ENCODE results near the gene UTP20. TPM values are rescaled to one million over a fixed set of nuclear protein-coding genes. Genes with fewer than 3 reads are reported as not detected.
"Not testable (repeated sequence)": the region's sequence is repeated elsewhere in the genome, so short reads cannot be mapped to it uniquely, and the experiment has no call there.

The UTP20 gene
- total and polyA plus RNA-seq, 4 donors: 1.5 to 10.1 (median 4.4) TPM

DNA sequence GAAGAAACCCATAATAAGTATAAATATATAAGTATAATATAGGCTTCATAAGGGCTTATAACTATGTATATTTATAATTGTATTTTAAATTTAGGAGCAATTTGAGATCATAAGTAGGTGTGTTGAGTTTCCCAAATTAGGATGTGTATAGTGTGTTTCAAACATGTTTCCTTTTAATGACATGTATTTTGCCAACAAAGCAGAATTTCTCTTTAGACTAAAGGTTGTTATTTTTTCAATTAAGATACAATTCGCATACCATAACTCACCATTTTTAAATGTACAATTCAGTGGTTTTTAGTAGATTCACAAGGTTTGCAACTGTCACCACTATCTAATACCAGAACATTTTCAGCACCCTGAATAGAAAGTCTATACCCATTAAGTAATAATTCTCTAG, 135.3 kb downstream of the UTP20 start:
- no peak overlapping the region for H3K9ac ChIP-seq (ENCODE audit: low read depth in 1 of 2, low read length in 2 of 2)
- 97% methylated on average over 1 of the region's 1 CpG for WGBS
- H3K27me3 ChIP-seq (ENCODE audit: control insufficient read depth in 4 of 4, insufficient read depth in 4 of 4, low read length in 3 of 4): no peaks in the 10 kb centered on the region
- H3K4me3 ChIP-seq (ENCODE audit: low read depth in 1 of 3, low read length in 3 of 3): no peak overlapping the region
- H3K36me3 ChIP-seq (ENCODE audit: control insufficient read depth in 4 of 4, insufficient read depth in 3 of 4, low read depth in 1 of 4, low read length in 3 of 4): no peaks in the 10 kb centered on the region
- TF ChIP-seq FOXA1 (IDR thresholded peaks at IDR 0.05): no peak
- TF ChIP-seq, protein P1, sequence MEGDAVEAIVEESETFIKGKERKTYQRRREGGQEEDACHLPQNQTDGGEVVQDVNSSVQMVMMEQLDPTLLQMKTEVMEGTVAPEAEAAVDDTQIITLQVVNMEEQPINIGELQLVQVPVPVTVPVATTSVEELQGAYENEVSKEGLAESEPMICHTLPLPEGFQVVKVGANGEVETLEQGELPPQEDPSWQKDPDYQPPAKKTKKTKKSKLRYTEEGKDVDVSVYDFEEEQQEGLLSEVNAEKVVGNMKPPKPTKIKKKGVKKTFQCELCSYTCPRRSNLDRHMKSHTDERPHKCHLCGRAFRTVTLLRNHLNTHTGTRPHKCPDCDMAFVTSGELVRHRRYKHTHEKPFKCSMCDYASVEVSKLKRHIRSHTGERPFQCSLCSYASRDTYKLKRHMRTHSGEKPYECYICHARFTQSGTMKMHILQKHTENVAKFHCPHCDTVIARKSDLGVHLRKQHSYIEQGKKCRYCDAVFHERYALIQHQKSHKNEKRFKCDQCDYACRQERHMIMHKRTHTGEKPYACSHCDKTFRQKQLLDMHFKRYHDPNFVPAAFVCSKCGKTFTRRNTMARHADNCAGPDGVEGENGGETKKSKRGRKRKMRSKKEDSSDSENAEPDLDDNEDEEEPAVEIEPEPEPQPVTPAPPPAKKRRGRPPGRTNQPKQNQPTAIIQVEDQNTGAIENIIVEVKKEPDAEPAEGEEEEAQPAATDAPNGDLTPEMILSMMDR (IDR thresholded peaks at IDR 0.05; ENCODE audit: low read depth, low read length, missing input control): no peak
- TF ChIP-seq HNF4A (conservative IDR thresholded peaks at IDR 0.05): no peak
- no peak for TF ChIP-seq JUND (IDR thresholded peaks at IDR 0.05)
- TF ChIP-seq EGR1 (IDR thresholded peaks at IDR 0.05; ENCODE audit: low read depth in 2 of 2): no peak
- no peak for TF ChIP-seq GABPA (IDR thresholded peaks at IDR 0.05 in 1 of 2, conservative IDR thresholded peaks at IDR 0.05 in 1 of 2)
- TF ChIP-seq, protein P2, sequence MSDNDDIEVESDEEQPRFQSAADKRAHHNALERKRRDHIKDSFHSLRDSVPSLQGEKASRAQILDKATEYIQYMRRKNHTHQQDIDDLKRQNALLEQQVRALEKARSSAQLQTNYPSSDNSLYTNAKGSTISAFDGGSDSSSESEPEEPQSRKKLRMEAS (IDR thresholded peaks at IDR 0.05): no peak
- TF ChIP-seq, protein P3, sequence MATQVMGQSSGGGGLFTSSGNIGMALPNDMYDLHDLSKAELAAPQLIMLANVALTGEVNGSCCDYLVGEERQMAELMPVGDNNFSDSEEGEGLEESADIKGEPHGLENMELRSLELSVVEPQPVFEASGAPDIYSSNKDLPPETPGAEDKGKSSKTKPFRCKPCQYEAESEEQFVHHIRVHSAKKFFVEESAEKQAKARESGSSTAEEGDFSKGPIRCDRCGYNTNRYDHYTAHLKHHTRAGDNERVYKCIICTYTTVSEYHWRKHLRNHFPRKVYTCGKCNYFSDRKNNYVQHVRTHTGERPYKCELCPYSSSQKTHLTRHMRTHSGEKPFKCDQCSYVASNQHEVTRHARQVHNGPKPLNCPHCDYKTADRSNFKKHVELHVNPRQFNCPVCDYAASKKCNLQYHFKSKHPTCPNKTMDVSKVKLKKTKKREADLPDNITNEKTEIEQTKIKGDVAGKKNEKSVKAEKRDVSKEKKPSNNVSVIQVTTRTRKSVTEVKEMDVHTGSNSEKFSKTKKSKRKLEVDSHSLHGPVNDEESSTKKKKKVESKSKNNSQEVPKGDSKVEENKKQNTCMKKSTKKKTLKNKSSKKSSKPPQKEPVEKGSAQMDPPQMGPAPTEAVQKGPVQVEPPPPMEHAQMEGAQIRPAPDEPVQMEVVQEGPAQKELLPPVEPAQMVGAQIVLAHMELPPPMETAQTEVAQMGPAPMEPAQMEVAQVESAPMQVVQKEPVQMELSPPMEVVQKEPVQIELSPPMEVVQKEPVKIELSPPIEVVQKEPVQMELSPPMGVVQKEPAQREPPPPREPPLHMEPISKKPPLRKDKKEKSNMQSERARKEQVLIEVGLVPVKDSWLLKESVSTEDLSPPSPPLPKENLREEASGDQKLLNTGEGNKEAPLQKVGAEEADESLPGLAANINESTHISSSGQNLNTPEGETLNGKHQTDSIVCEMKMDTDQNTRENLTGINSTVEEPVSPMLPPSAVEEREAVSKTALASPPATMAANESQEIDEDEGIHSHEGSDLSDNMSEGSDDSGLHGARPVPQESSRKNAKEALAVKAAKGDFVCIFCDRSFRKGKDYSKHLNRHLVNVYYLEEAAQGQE (IDR thresholded peaks at IDR 0.05): no peak
- TF ChIP-seq, protein P4, sequence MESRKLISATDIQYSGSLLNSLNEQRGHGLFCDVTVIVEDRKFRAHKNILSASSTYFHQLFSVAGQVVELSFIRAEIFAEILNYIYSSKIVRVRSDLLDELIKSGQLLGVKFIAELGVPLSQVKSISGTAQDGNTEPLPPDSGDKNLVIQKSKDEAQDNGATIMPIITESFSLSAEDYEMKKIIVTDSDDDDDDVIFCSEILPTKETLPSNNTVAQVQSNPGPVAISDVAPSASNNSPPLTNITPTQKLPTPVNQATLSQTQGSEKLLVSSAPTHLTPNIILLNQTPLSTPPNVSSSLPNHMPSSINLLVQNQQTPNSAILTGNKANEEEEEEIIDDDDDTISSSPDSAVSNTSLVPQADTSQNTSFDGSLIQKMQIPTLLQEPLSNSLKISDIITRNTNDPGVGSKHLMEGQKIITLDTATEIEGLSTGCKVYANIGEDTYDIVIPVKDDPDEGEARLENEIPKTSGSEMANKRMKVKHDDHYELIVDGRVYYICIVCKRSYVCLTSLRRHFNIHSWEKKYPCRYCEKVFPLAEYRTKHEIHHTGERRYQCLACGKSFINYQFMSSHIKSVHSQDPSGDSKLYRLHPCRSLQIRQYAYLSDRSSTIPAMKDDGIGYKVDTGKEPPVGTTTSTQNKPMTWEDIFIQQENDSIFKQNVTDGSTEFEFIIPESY (IDR thresholded peaks at IDR 0.05): no peak
- no peaks in the 10 kb centered on the region for H3K9me3 ChIP-seq (ENCODE audit: control insufficient read depth in 4 of 4, low read length in 3 of 4)
- no peak for DNase-seq (ENCODE audit: low spot score)
- H3K27ac ChIP-seq (ENCODE audit: low read depth in 1 of 2, low read length in 2 of 2): no peak overlapping the region
- no peaks in the 10 kb centered on the region for H3K4me1 ChIP-seq (ENCODE audit: control insufficient read depth in 4 of 4, insufficient read depth in 4 of 4, low read length in 3 of 4)

DNA sequence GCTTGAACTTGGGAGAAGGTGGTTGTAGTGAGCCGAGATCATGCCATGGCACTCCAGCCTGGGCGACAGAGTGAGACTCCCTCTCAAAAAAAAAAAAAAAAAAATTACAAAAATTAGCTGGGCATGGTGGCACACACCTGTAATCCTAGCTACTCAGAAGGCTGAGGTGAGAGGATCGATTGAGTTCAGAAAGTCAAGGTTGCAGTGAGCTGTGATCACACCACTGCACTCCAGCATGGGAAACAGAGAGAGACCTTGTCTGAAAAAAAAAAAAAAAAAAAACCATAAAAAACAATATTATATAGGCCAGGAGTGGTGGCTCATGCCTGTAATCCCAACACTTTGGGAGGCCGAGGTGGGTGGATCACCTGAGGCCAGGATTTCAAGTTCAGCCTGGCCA, 142.2 kb downstream of the UTP20 start:
- not testable (repeated sequence) for H3K4me3 ChIP-seq (ENCODE audit: low read depth in 1 of 3, low read length in 3 of 3); H3K27me3 ChIP-seq (ENCODE audit: control insufficient read depth in 4 of 4, insufficient read depth in 4 of 4, low read length in 3 of 4); H3K9ac ChIP-seq (ENCODE audit: low read depth in 1 of 2, low read length in 2 of 2); H3K36me3 ChIP-seq (ENCODE audit: control insufficient read depth in 4 of 4, insufficient read depth in 3 of 4, low read depth in 1 of 4, low read length in 3 of 4); H3K9me3 ChIP-seq (ENCODE audit: control insufficient read depth in 4 of 4, low read length in 3 of 4); H3K27ac ChIP-seq (ENCODE audit: low read depth in 1 of 2, low read length in 2 of 2); H3K4me1 ChIP-seq (ENCODE audit: control insufficient read depth in 4 of 4, insufficient read depth in 4 of 4, low read length in 3 of 4); DNase-seq (ENCODE audit: low spot score)
- 90% methylated on average over 4 of the region's 4 CpGs for WGBS

DNA sequence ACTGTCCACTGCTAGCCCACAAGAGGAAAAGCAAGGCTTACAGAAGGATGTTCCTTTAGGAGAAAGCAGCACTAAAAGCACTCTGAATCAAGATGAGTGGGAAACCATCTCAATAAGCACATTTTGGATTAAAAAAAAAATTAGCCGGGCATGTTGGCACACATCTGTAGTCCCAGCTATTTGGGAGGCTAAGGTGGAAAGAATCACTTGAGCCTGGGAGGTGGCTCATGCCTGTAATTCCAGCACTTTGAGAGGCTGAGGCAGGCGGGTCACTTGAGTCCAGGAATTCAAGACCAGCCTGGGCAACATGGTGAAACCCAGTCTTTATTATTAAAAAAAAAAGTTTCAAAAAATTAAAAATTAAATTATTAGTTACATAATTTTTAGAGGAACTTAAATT, 144.7 kb downstream of the UTP20 start:
- no peak for DNase-seq (ENCODE audit: low spot score)
- H3K27ac ChIP-seq (ENCODE audit: low read depth in 1 of 2, low read length in 2 of 2): no peak overlapping the region
- TF ChIP-seq EGR1 (IDR thresholded peaks at IDR 0.05; ENCODE audit: low read depth in 2 of 2): no peak
- TF ChIP-seq FOXA1 (IDR thresholded peaks at IDR 0.05): no peak
- no peak for TF ChIP-seq RXRA (IDR thresholded peaks at IDR 0.05)
- no peak for TF ChIP-seq FOXA2 (IDR thresholded peaks at IDR 0.05)
- no peak for TF ChIP-seq TAF1 (conservative IDR thresholded peaks at IDR 0.05)
- TF ChIP-seq, protein P1 (IDR thresholded peaks at IDR 0.05; ENCODE audit: low read depth, low read length, missing input control): no peak
- whole genome bisulfite sequencing: 92% methylated on average over 2 of the region's 2 CpGs
- H3K9me3 ChIP-seq (ENCODE audit: control insufficient read depth in 4 of 4, low read length in 3 of 4): no peaks in the 10 kb centered on the region
- H3K4me3 ChIP-seq (ENCODE audit: low read depth in 1 of 3, low read length in 3 of 3): no peak overlapping the region
- no peaks in the 10 kb centered on the region for H3K36me3 ChIP-seq (ENCODE audit: control insufficient read depth in 4 of 4, insufficient read depth in 3 of 4, low read depth in 1 of 4, low read length in 3 of 4)
- H3K4me1 ChIP-seq (ENCODE audit: control insufficient read depth in 4 of 4, insufficient read depth in 4 of 4, low read length in 3 of 4): no peaks in the 10 kb centered on the region
- no peak overlapping the region for H3K9ac ChIP-seq (ENCODE audit: low read depth in 1 of 2, low read length in 2 of 2)
- H3K27me3 ChIP-seq (ENCODE audit: control insufficient read depth in 4 of 4, insufficient read depth in 4 of 4, low read length in 3 of 4): no peaks in the 10 kb centered on the region
